ENCODE data around the gene TRIM38.
A peak's percentile ranks its signal among the peaks of the same experiment; 100 is the strongest.
"Not testable (repeated sequence)": the region's sequence is repeated elsewhere in the genome, so short reads cannot be mapped to it uniquely, and the experiment has no call there.

Gene TRIM38

GRCh38 chr6:25962149-25963127, at the start of gene TRIM38:
TRIM38 (plus strand) TSS chr6:25962802; CDS start chr6:25966523, 3,721 bp downstream.
- Mint-ChIP-seq H3K4me3 (peak within 1 kb of the TSS; percentile 96), H3K27ac (peak within 1 kb of the TSS; percentile 98), H3K4me1 (ENCODE audit: low read depth) (peaks cover 87% of the 10 kb centered on the region), H3K27me3 (no peaks in the 10 kb centered on the region), H3K36me3 (peaks cover 14% of the 10 kb centered on the region), H3K9me3 (ENCODE audit: low read depth) (peaks cover 5% of the 10 kb centered on the region)

DNA sequence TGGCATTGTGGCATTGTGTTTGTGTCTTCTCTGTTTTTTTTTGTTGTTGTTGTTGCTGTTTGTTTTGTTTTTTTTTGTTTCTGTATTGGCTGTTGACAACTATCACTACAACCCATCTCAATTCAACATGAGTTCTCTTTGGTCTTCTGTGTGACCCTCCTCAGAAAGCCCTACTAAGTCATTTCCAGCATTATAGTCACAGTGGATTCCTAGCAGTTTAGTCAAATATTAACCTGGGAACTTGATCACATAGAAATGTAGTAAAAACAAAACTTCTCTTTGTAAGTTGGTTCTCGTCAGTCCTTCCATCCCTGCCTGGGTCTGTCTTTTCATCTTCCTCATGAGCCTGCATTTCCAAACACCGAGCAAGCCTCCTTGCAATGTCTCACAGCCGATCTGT, 48.9 kb upstream of the TRIM38 start:
- Mint-ChIP-seq H3K27me3 (peaks cover 1% of the 10 kb centered on the region), H3K27ac (no peak overlapping the region), H3K9me3 (ENCODE audit: low read depth) (no peaks in the 10 kb centered on the region)

GRCh38 chr6:25916330-25916729, 46.3 kb upstream of the TRIM38 start:
- Mint-ChIP-seq H3K27ac (no peak overlapping the region), H3K27me3 (peaks cover 1% of the 10 kb centered on the region), H3K36me3 (no peaks in the 10 kb centered on the region), H3K4me3 (no peak overlapping the region), H3K9me3 (ENCODE audit: low read depth) (no peaks in the 10 kb centered on the region), H3K4me1 (ENCODE audit: low read depth) (peaks cover 9% of the 10 kb centered on the region)

More for the DNA sequence above, 48.9 kb upstream of the TRIM38 start:
- H3K4me1 Mint-ChIP-seq (ENCODE audit: low read depth) = peaks cover 9% of the 10 kb centered on the region
- H3K4me3 Mint-ChIP-seq = no peak overlapping the region
- H3K36me3 Mint-ChIP-seq = no peaks in the 10 kb centered on the region

DNA sequence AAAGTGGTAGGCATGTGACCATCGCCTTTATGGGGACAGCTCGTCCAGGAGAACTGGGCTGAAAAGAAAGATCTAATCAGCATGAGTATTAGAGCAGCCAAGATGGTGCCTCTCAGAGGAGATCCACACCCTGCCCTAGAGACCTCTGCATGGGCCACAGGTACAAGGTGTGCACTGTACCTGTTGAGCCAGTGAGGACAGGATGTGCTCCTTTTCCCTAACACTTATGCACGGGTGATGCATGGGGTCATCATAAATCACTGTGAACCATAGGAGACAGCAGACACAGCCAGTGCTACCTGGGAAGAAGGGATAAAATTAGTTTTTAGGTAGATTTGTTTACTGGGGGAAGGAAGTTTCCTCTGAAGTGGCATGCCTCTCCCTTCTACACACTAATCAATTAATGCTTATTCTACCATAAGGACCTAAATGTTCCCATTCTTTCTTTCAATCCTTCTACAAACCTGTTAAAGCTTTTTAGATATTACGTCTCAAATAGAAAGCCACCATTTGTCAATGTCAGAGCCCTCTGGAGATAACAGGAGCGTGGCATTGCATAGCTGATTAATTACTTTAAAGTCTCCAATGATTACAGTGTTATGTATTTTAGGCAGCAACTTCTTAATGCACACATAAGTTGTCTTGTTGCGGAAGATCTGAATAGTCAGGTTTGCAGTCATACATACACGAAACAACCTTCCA, 45.7 kb upstream of the TRIM38 start:
- Mint-ChIP-seq H3K4me3 (no peak overlapping the region), H3K9me3 (ENCODE audit: low read depth) (no peaks in the 10 kb centered on the region), H3K27ac (no peak overlapping the region), H3K4me1 (ENCODE audit: low read depth) (peaks cover 9% of the 10 kb centered on the region), H3K27me3 (peaks cover 1% of the 10 kb centered on the region), H3K36me3 (no peaks in the 10 kb centered on the region)

DNA sequence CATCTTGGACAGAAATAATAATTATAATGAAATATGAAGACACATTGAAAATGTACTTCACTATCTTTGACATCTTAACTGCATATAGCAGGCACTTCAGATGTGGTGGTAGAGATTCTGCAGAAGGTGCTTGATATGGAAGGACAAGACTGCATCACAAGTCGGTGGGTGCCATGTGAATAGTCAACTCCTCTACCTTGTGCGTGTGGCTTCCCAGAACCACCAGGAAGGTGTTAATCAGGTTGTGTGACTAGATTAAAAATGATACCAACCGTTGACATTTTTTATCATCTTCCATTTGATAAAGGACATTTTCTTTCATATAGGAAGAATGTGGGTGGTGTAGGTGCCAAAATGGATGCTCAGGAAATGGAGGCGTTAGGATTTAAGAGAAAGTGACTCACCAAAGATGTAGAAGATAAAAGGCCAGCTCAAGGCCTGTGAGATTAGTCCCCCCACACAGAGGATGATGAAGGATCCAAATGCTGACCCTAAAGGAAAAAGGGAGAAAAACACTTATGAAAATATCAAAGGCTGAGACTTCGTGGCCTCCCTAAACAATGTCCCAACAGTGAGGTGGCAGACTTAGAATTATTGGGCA, 44.4 kb upstream of the TRIM38 start:
- peak overlapping the region; percentile 65 for H3K27ac Mint-ChIP-seq
- no peak overlapping the region for H3K4me3 Mint-ChIP-seq
- no peaks in the 10 kb centered on the region for H3K9me3 Mint-ChIP-seq (ENCODE audit: low read depth)
- H3K36me3 Mint-ChIP-seq = peaks cover 2% of the 10 kb centered on the region
- H3K27me3 Mint-ChIP-seq = no peaks in the 10 kb centered on the region
- H3K4me1 Mint-ChIP-seq (ENCODE audit: low read depth) = peaks cover 9% of the 10 kb centered on the region

- peaks cover 9% of the 10 kb centered on the region for H3K4me1 Mint-ChIP-seq (ENCODE audit: low read depth)
- no peak overlapping the region for H3K27ac Mint-ChIP-seq
- no peak overlapping the region for H3K4me3 Mint-ChIP-seq
- H3K36me3 Mint-ChIP-seq = peaks cover 2% of the 10 kb centered on the region
- H3K9me3 Mint-ChIP-seq (ENCODE audit: low read depth) = no peaks in the 10 kb centered on the region
- H3K27me3 Mint-ChIP-seq = no peaks in the 10 kb centered on the region
These were observed 42.9 kb upstream of the TRIM38 start for GRCh38 chr6:25919657-25920056.

- H3K4me1 Mint-ChIP-seq (ENCODE audit: low read depth) = peaks cover 9% of the 10 kb centered on the region
- H3K27me3 Mint-ChIP-seq = no peaks in the 10 kb centered on the region
These were observed 40.9 kb upstream of the TRIM38 start for GRCh38 chr6:25921525-25922203.

DNA sequence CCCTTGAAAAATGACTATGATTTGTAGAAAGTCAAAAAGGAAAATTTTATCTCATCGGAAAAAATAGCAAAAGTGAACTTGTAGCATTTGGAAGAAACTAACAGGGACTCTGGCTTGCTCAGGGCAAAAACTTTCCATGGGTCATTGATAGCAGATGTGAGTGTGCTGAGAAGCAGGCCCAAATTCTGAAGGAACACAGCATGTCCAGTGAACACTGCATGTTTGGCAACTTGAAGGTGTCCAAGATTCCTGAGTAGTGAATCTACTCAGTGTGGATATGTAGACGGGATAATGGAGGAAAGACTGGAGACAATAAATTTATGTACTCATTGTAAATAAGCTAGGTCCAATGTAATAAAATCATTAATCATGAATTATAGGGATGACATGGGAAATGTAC, 40.3 kb upstream of the TRIM38 start:
- Mint-ChIP-seq H3K27me3 (no peaks in the 10 kb centered on the region), H3K4me1 (ENCODE audit: low read depth) (peaks cover 9% of the 10 kb centered on the region), H3K4me3 (no peak overlapping the region), H3K36me3 (peaks cover 2% of the 10 kb centered on the region), H3K27ac (no peak overlapping the region), H3K9me3 (ENCODE audit: low read depth) (no peaks in the 10 kb centered on the region)

More at GRCh38 chr6:25921525-25922203, 40.9 kb upstream of the TRIM38 start:
- Mint-ChIP-seq H3K27ac (no peak overlapping the region), H3K4me3 (no peak overlapping the region), H3K36me3 (peaks cover 2% of the 10 kb centered on the region), H3K9me3 (ENCODE audit: low read depth) (no peaks in the 10 kb centered on the region)

- no peak overlapping the region for H3K27ac Mint-ChIP-seq
- no peaks in the 10 kb centered on the region for H3K27me3 Mint-ChIP-seq
- peaks cover 2% of the 10 kb centered on the region for H3K36me3 Mint-ChIP-seq
- H3K4me3 Mint-ChIP-seq = no peak overlapping the region
- H3K9me3 Mint-ChIP-seq (ENCODE audit: low read depth) = no peaks in the 10 kb centered on the region
- no peaks in the 10 kb centered on the region for H3K4me1 Mint-ChIP-seq (ENCODE audit: low read depth)
These were observed 36.7 kb upstream of the TRIM38 start for GRCh38 chr6:25925876-25926275.

- Mint-ChIP-seq H3K4me3 (no peak overlapping the region), H3K27me3 (no peaks in the 10 kb centered on the region), H3K9me3 (ENCODE audit: low read depth) (no peaks in the 10 kb centered on the region), H3K27ac (no peak overlapping the region), H3K36me3 (peaks cover 2% of the 10 kb centered on the region), H3K4me1 (ENCODE audit: low read depth) (no peaks in the 10 kb centered on the region)
These were observed 35.4 kb upstream of the TRIM38 start for GRCh38 chr6:25927178-25927577.

GRCh38 chr6:25927756-25928216, 34.8 kb upstream of the TRIM38 start:
- Mint-ChIP-seq H3K36me3 (no peaks in the 10 kb centered on the region), H3K27me3 (no peaks in the 10 kb centered on the region), H3K9me3 (ENCODE audit: low read depth) (no peaks in the 10 kb centered on the region), H3K4me3 (no peak overlapping the region), H3K27ac (no peak overlapping the region), H3K4me1 (ENCODE audit: low read depth) (no peaks in the 10 kb centered on the region)

DNA sequence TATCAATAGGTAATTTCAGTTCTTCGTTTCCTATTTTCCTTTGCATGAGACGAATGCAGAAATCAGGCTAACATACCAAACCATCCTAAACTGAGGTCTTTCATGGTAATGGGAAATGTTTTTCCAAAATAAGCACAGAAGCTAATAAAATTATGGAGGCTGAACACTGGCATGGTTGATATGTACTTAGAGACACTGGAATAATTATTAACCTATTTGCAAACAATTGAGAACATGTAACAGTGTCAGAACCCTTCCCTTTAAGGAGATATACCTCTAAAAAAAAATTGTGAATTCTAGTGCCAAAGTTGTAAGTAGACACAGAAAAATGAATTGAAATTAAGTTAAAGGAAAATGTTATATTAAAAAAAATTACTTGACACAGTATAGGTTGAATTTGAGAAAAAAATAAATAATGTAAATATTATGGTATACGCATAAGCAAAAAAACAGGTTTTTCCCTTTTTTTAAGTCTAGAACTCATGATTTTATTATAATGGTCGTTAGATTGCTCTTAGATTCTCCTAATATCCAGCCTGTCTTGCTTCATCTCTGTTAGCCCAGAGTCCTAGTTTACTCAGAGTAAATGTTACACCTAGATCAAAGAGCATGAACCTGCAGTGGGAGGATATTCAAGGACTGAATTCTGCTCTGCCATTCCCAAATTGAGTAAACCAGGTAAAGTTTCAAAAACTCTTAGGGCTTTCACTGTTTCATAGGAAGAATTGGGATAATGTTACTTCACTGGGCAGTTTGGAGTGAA, 33.9 kb upstream of the TRIM38 start:
- no peak overlapping the region for H3K27ac Mint-ChIP-seq
- H3K4me1 Mint-ChIP-seq (ENCODE audit: low read depth) = no peaks in the 10 kb centered on the region
- H3K36me3 Mint-ChIP-seq = no peaks in the 10 kb centered on the region
- H3K27me3 Mint-ChIP-seq = no peaks in the 10 kb centered on the region
- no peak overlapping the region for H3K4me3 Mint-ChIP-seq
- H3K9me3 Mint-ChIP-seq (ENCODE audit: low read depth) = no peaks in the 10 kb centered on the region

GRCh38 chr6:25929785-25930184, 32.8 kb upstream of the TRIM38 start:
- not testable (repeated sequence) for H3K36me3 Mint-ChIP-seq; H3K4me3 Mint-ChIP-seq; H3K27me3 Mint-ChIP-seq; H3K27ac Mint-ChIP-seq; H3K9me3 Mint-ChIP-seq (ENCODE audit: low read depth); H3K4me1 Mint-ChIP-seq (ENCODE audit: low read depth)
